ENCODE results near the gene THADA.

- no peak for TF ChIP-seq SP1 (IDR thresholded peaks at IDR 0.05)
- no peak for TF ChIP-seq FOXM1 (IDR thresholded peaks at IDR 0.05; ENCODE audit: borderline replicate concordance)
- TF ChIP-seq L3MBTL2 (conservative IDR thresholded peaks at IDR 0.05) = no peak
- TF ChIP-seq ARNT (IDR thresholded peaks at IDR 0.05) = no peak
These were observed 176.6 kb downstream of the THADA start for GRCh38 chr2:43419243-43419642.
